GM18498 (cell line): ENCODE data around the gene GDPD5.

Source experiments
- ATAC-seq: cut with Tn5 transposase; IDR thresholded peaks from one replicate; pipeline ENCODE4 v1.9.1; 2021; ENCODE audit warnings: mild to moderate bottlenecking, moderate library complexity; ENCODE audit not compliant: unreplicated experiment

The GDPD5 gene

GRCh38 chr11:75558939-75559843 is 33.5 kb upstream of the GDPD5 start:
- ATAC-seq, result no peak

DNA sequence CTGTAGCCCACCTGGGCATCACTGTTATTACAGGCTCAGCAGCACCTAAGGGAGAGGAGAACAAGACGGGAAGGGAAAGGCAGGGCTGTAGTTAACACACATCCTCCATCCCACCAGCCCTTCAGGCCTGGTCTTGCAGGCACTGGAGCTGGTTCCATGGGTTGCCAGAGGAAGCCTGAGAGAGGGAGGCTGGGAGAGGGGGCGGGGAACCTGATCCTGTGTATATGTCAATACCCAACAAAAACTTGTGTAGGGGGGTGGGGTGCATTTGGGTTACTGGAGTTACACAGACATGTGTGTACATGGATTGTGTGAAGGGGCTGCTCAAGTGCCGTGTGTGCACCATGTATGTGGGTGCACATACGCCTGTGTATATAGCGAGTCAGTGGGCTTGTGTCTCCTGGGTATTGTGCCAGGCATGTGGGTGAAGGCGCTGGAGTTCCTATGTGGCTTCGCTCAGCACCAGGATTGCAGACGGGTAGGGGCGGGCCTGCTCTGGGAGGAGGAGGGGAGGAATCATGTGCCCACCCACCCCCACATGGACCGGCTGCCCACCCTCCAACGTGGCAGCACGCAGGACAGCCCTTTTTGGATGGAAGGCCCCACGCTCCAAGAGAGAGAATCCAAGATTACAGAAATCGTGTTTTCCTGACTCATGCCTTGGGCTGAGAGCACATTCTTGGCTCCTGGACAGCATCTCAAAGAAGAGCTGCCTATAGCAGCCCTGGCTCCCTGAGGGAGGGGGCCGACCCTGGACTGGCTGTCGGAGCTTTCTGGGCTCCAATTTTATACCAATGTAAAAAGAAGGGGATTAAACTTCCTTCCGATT is 32.1 kb upstream of the GDPD5 start:
- ATAC-seq, result no peak

DNA sequence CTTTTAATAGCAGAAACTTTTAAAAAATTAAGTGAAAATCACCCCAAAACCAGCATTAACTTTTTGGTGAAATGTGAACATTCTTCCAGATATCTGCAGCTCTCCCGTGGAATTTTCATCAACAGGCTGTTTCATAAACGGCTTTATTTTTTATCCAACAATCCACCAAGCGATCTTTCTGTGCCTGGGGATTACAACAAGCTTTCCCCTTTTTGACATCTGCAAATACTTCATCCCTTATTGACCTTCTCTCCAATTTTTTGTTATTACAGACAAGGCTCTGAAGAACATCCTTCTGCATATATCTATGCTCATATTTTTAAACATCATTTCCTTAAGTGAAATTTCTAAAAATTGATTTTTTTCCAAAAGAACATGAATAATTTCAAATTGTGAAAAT is 30.5 kb upstream of the GDPD5 start:
- no peak for ATAC-seq

- ATAC-seq, result no peak
Observed at GRCh38 chr11:75555079-75555811, 29.5 kb upstream of the GDPD5 start.

DNA sequence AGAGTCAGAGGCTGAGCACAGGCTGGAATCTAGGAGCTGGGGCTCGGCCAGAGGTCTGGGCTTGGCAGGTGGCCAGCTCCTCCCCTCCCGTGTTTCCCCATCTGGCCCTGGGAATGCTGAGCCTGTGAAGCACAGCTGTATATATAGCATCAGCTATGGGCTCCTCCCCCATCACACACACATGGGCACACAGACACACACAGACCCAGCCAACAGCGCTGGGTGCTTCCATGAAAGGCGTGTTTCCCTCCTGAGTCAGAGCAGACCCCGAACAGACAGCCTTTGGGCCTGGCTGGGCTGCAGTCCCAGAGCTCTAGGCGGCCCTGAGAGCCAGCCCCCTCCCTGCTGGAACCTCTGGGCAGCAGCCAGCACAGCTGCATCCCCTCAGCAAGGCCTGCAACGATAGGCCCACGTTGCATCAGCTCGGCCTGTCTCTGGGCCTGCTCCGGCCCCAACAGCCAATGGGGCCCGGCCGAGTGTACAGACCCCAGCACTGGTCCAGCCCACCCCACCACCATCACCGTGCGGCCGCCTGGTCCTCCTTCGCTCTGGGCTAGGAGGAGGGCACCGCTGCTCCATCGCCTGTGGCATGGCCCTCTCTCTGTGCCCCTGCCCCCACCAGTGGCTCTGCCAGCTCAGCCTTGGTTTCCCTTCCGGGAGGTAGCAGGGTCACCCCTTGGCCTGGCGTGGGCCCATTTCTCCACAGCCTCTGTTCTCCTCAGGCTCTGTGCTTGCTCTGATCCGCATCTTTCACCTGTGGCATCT is 28.7 kb upstream of the GDPD5 start:
- ATAC-seq, result no peak

GRCh38 chr11:75553889-75554257 is 28.1 kb upstream of the GDPD5 start:
- no peak for ATAC-seq

- no peak for ATAC-seq
Observed at GRCh38 chr11:75553182-75553581, 27.4 kb upstream of the GDPD5 start.

GRCh38 chr11:75549370-75549958 is 23.7 kb upstream of the GDPD5 start:
- no peak for ATAC-seq

DNA sequence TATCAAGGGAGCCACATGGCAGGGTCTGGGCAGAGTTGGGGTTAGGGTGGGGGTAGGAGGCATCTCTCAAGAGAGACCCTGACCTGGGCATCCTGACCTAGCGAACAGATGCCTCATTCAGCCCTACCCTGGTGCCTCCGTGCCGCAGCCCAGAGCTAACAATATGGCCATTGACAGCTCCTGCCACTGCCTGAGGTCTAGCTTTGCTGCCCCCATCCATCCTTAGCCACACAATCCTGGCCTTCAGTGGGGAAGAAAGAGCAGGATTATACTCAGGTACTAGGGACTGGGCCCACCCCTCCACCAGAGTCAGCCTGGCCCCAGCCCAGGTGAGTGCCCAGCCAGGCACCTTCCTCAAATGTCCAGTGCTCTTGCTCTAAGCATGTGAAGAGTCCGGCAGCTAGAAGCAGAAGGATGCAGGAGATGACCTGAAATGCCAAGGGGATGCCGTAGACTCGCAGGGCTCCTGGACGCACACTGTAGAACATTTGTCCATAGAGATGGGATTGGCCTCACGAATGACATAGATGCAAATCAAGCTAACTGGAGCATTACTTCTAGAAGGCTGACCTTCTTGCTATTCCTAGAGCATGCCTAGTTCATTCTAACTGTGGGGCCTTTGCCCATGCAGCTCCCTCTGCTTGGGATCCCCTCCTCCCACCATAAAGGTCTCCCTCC is 23.0 kb upstream of the GDPD5 start:
- ATAC-seq, result no peak

- no peak for ATAC-seq
Observed at GRCh38 chr11:75547617-75548058, 21.9 kb upstream of the GDPD5 start.

DNA sequence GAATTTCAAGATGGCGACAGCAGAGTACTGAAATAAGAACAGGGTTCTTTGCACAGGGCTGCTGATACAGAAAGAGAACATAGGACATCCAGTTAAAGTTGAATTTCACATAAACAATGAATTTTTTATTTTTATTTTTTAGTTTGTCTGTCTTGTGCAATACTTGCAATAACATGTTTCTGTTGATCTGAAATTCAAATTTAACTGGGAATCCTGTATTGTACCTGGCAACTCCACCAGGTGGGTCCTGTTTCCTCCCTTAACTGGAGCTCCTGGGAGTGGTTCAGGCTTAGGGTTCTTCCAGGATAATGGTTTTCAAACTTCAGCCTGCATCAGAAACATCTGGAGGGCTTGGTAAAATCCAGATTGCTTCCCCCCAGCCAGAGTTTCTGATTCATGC is 21.4 kb upstream of the GDPD5 start:
- no peak for ATAC-seq

GRCh38 chr11:75543806-75544205 is 18.1 kb upstream of the GDPD5 start:
- no peak for ATAC-seq

- ATAC-seq, result no peak
Observed at GRCh38 chr11:75542088-75542438, 16.3 kb upstream of the GDPD5 start.

- ATAC-seq, result no peak
Observed at GRCh38 chr11:75541193-75542087, 15.7 kb upstream of the GDPD5 start.

- no peak for ATAC-seq
Observed at GRCh38 chr11:75539459-75540334, 14.0 kb upstream of the GDPD5 start.

DNA sequence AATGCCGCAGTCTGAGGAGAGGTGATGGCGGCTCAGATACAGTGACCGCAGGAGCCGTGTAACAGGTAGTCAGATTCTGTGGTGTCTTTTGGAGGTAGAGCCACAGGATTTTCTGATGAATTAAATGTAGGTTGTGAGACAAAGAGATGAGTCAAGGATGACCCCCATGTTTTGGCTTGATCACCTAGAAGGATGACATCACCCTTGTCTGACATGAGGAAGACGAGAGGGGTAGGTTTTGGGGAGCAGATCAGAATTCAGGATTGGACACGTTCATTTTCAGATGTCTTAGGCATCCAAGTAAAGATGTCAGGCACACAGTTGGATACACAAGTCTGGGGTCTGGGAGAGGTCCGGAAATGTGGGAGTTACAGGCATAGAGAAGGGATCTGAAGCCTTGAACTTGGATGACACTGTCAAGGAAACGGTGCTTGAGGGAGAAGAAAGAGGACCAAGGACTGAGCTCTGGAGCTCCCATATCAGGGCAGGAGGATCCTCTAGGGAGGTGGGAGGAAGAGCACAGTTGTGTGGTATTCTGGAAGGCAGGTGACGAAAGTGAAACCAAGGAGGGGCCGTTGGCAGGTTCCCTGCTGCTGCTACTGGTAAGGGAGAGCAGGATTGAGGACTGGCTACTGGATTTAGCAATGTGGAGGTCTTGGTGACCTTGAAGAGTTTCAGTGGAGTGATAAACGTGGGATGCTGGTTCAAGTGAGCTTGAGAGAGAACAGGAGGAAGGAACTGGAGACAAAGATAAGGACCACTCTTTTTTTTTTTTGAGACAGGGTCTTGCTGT is 12.6 kb upstream of the GDPD5 start:
- no peak for ATAC-seq

DNA sequence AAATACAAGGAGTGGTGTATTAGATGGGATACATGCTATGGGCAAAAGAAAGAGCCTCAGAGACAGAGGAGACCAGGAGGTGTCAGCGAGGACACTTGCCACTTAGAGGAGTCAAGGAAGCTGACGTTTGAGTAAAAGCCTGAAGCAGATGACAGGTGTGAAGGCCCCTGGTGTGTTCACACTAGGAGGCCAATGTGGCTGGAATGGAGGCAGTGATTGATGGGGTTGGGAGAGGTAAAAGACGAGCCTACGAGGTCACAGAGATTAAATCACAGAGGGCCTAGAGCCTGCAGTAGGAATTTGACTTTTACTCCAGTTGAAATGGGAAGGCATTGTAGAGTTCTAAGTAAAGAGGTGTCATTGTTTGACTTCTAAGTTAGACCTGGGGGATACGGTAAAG is 12.0 kb upstream of the GDPD5 start:
- ATAC-seq, result no peak
